DOHH2 (cell line): ENCODE results near the gene METTL1.

Experiments used
- H3F3A ChIP-seq: fragments of 200-600 bp; sonication (generic), shearing (Covaris generic); 2 replicates; pipeline ENCODE4 v1.6.0; 2016; ENCODE audit warnings: antibody characterized with exemption, mild to moderate bottlenecking; ENCODE audit not compliant: control insufficient read depth, insufficient read depth
- H3K27ac ChIP-seq: fragments of 200-600 bp; sonication (generic); 2 replicates; pipeline ENCODE4 v1.5.1; 2014; ENCODE audit warnings: low read depth, mild to moderate bottlenecking, low read length, moderate library complexity
- H3K27me3 ChIP-seq: fragments of 200-600 bp; sonication (generic); 2 replicates; pipeline ENCODE4 v1.6.1; 2014; ENCODE audit warnings: mild to moderate bottlenecking, low read length, mixed read lengths; ENCODE audit not compliant: control insufficient read depth
- H3K36me3 ChIP-seq: fragments of 200-600 bp; sonication (generic); 2 replicates; pipeline ENCODE4 v1.6.1; 2014; ENCODE audit warnings: mild to moderate bottlenecking, low read length, moderate library complexity, mixed read lengths; ENCODE audit not compliant: control insufficient read depth
- H3K4me1 ChIP-seq: fragments of 200-600 bp; sonication (generic); 2 replicates; pipeline ENCODE4 v1.6.1; 2014; ENCODE audit warnings: mild to moderate bottlenecking, low read length, mixed read lengths; ENCODE audit not compliant: control insufficient read depth
- H3K4me2 ChIP-seq: fragments of 200-600 bp; sonication (generic); 2 replicates; pipeline ENCODE4 v1.6.0; 2014; ENCODE audit warnings: mild to moderate bottlenecking, low read length, moderate library complexity
- H3K4me3 ChIP-seq: fragments of 200-600 bp; sonication (generic); 2 replicates; pipeline ENCODE4 v1.5.1; 2014; ENCODE audit warnings: mild to moderate bottlenecking, low read length, mixed read lengths
- H3K79me2 ChIP-seq: fragments of 200-600 bp; sonication (generic); 2 replicates; pipeline ENCODE4 v1.6.1; 2014; ENCODE audit warnings: mild to moderate bottlenecking, low read length, mixed read lengths; ENCODE audit not compliant: control insufficient read depth
- H3K9me2 ChIP-seq: fragments of 200-600 bp; sonication (generic); replicated peaks from 2 replicates; pipeline ENCODE4 v1.6.1; 2014; ENCODE audit warnings: mild to moderate bottlenecking, low read length, mixed read lengths; ENCODE audit not compliant: control insufficient read depth
- H3K9me3 ChIP-seq: fragments of 200-600 bp; sonication (generic); 2 replicates; pipeline ENCODE4 v1.6.1; 2014; ENCODE audit warnings: antibody characterized with exemption, low read length, mixed read lengths; ENCODE audit not compliant: control insufficient read depth, insufficient read depth
- H4K20me1 ChIP-seq: fragments of 200-600 bp; sonication (generic); 2 replicates; pipeline ENCODE4 v1.6.0; 2014; ENCODE audit warnings: low read depth, mild to moderate bottlenecking, antibody characterized with exemption, low read length, moderate library complexity; ENCODE audit not compliant: control insufficient read depth, insufficient read depth
- EZH2phosphoT487 ChIP-seq: fragments of 200-600 bp; sonication (generic); IDR thresholded peaks from 2 replicates; pipeline ENCODE4 v1.6.1; 2017; ENCODE audit warnings: borderline replicate concordance, mild to moderate bottlenecking, antibody characterized with exemption, low read length, moderate library complexity, mixed read lengths
- TF ChIP-seq, protein P1 (sequence below): fragments of 200-600 bp; sonication (generic); IDR thresholded peaks from one replicate; pipeline ENCODE4 v1.5.1; 2014; ENCODE audit warnings: antibody characterized with exemption, mild to moderate bottlenecking, low read depth, low read length; ENCODE audit not compliant: poor library complexity, severe bottlenecking

The METTL1 gene

DNA sequence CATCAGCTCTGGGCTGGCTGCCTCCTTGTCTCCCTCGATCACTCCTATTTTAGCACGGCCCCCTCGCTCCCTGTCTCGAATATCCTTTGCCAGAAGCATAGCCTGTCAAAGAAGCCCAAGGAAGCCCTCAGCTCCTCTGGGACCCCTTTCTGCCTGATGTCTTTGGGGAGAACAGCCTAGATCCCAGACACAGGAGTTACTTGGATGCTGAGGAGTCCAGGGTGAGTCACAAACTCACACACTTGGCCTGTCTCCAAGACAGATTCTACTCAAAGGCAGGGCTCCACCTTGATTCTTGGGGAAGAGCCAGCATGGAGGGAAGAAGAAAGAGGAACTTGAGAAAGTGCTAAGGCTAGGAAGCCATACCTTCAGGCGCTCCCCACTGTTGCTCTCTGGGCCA lies 38.5 kb upstream of the METTL1 start:
- no peak for TF ChIP-seq EZH2phosphoT487
- TF ChIP-seq, protein P1, sequence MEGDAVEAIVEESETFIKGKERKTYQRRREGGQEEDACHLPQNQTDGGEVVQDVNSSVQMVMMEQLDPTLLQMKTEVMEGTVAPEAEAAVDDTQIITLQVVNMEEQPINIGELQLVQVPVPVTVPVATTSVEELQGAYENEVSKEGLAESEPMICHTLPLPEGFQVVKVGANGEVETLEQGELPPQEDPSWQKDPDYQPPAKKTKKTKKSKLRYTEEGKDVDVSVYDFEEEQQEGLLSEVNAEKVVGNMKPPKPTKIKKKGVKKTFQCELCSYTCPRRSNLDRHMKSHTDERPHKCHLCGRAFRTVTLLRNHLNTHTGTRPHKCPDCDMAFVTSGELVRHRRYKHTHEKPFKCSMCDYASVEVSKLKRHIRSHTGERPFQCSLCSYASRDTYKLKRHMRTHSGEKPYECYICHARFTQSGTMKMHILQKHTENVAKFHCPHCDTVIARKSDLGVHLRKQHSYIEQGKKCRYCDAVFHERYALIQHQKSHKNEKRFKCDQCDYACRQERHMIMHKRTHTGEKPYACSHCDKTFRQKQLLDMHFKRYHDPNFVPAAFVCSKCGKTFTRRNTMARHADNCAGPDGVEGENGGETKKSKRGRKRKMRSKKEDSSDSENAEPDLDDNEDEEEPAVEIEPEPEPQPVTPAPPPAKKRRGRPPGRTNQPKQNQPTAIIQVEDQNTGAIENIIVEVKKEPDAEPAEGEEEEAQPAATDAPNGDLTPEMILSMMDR = no peak
- Histone ChIP-seq H3K9me3 (no peaks in the 10 kb centered on the region), H4K20me1 (no peaks in the 10 kb centered on the region), H3K4me3 (no peak overlapping the region), H3K9me2 (no peaks in the 10 kb centered on the region), H3K4me1 (no peaks in the 10 kb centered on the region), H3K79me2 (no peaks in the 10 kb centered on the region), H3K27me3 (no peaks in the 10 kb centered on the region), H3K27ac (no peak overlapping the region), H3K36me3 (no peaks in the 10 kb centered on the region), H3K4me2 (no peak overlapping the region), H3F3A (no peaks in the 10 kb centered on the region)

DNA sequence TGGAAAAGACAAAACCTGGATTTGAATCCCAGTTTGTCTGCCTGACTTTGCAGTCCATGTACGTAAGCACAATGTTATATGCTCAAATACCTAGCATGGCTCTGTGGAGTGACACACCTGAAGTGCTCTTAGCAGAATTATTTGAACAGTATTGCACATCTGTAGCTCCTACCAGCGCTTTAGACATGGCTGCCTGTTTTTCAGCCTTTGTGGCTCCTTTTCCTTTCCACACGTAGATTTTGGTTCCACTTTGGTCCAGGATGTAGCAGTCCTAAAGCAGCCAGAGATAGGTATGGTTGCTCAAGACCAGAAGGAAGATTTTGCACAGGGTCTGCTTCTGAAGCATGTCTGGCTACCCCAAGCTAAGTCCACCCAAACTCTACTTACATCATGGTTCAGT lies 37.5 kb upstream of the METTL1 start:
- Histone ChIP-seq H3K4me3 (no peak overlapping the region), H3K36me3 (no peaks in the 10 kb centered on the region), H3F3A (no peaks in the 10 kb centered on the region), H3K9me3 (no peaks in the 10 kb centered on the region), H3K4me1 (no peaks in the 10 kb centered on the region), H3K9me2 (no peaks in the 10 kb centered on the region), H3K27me3 (no peaks in the 10 kb centered on the region), H3K27ac (no peak overlapping the region), H4K20me1 (no peaks in the 10 kb centered on the region), H3K4me2 (no peak overlapping the region), H3K79me2 (no peaks in the 10 kb centered on the region)
- TF ChIP-seq, protein P1 = no peak
- no peak for TF ChIP-seq EZH2phosphoT487

DNA sequence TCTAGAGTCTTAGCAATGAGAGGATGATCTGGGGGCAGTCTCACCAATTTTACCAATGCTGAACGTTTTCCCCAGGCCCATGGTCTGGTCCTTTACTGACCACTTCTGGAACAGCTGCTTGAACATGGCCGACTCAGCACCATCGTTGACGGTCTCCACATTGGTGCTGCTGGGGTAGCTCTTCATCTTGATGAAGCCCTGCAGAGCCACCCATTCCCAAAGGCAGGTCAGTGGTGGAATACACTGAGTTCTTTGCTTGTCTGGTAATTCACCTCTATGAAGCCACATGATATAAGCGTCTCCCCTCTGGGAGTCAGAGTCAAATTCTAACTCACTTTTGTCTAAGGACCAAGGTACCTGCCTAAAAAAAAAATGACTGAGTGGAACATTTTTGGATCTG lies 36.4 kb upstream of the METTL1 start:
- Histone ChIP-seq H3K27me3 (no peaks in the 10 kb centered on the region), H3F3A (no peaks in the 10 kb centered on the region), H3K36me3 (no peaks in the 10 kb centered on the region), H3K4me1 (no peaks in the 10 kb centered on the region), H4K20me1 (no peaks in the 10 kb centered on the region), H3K27ac (no peak overlapping the region), H3K4me2 (no peak overlapping the region), H3K9me2 (no peaks in the 10 kb centered on the region), H3K9me3 (no peaks in the 10 kb centered on the region), H3K4me3 (no peak overlapping the region), H3K79me2 (no peaks in the 10 kb centered on the region)
- TF ChIP-seq EZH2phosphoT487 = no peak
- TF ChIP-seq, protein P1 = no peak

DNA sequence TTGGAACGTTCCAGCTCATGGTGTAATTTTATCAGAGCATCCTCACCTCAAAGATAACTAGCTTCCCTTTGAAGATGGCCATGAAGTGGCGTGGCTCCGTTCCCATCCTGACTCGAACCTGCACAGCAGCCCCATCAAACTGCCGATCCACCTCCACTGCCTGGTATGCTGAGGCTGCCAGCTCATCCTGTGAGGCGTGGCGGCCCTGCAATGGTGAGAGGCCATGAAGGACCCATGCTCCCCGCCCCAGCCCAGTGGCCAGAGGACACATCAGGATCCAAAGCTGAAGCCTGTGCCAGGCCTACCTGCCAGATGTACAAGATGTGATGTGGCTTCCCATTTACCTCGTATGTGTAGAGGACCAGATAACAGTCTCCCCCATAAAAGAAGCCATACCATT lies 35.4 kb upstream of the METTL1 start:
- H3K79me2 ChIP-seq = no peaks in the 10 kb centered on the region
- no peaks in the 10 kb centered on the region for H3K36me3 ChIP-seq
- TF ChIP-seq EZH2phosphoT487 = no peak
- TF ChIP-seq, protein P1 = no peak
- no peaks in the 10 kb centered on the region for H3F3A ChIP-seq
- H3K9me3 ChIP-seq = no peaks in the 10 kb centered on the region
- H3K9me2 ChIP-seq = no peaks in the 10 kb centered on the region
- no peaks in the 10 kb centered on the region for H3K27me3 ChIP-seq
- H4K20me1 ChIP-seq = no peaks in the 10 kb centered on the region
- no peak overlapping the region for H3K4me3 ChIP-seq
- H3K4me2 ChIP-seq = no peak overlapping the region
- H3K27ac ChIP-seq = no peak overlapping the region
- H3K4me1 ChIP-seq = no peaks in the 10 kb centered on the region
